HT-29 (cell line): ENCODE data around the gene ARHGAP25. TPM values are rescaled to one million over a fixed set of nuclear protein-coding genes. Genes with fewer than 3 reads are reported as not detected.

ENCODE experiments used
- DNase-seq: peaks from one replicate; pipeline ENCODE4 v3.0.0-alpha.2; 2015; ENCODE audit warnings: low spot score
- total RNA-seq: library from RNA; depleted of rRNA; stranded (reverse); fragments of >200 nt; shearing (Covaris generic); gene quantifications from 2 replicates; pipeline ENCODE4 v1.2.3, GENCODE V29; 2014

Gene ARHGAP25
- total RNA-seq, 1 experiment from 2014 or later, result not detected

GRCh38 chr2:68717305-68717661 is 17.3 kb upstream of the ARHGAP25 start:
- no peak for DNase-seq

GRCh38 chr2:68719912-68720311 is 14.7 kb upstream of the ARHGAP25 start:
- no peak for DNase-seq

GRCh38 chr2:68720665-68721064 is 13.9 kb upstream of the ARHGAP25 start:
- no peak for DNase-seq

GRCh38 chr2:68721482-68722101 is 13.0 kb upstream of the ARHGAP25 start:
- peak; percentile 7 for DNase-seq

- DNase-seq, result no peak
These were observed 11.9 kb upstream of the ARHGAP25 start for GRCh38 chr2:68722712-68723111.

GRCh38 chr2:68723181-68723580 is 11.4 kb upstream of the ARHGAP25 start:
- no peak for DNase-seq

GRCh38 chr2:68726100-68726499 is 8.5 kb upstream of the ARHGAP25 start:
- no peak for DNase-seq

- no peak for DNase-seq
These were observed 7.8 kb upstream of the ARHGAP25 start for GRCh38 chr2:68726608-68727367.

- DNase-seq, result no peak
These were observed 6.8 kb upstream of the ARHGAP25 start for GRCh38 chr2:68727683-68728375.

- no peak for DNase-seq
These were observed 3.8 kb upstream of the ARHGAP25 start for GRCh38 chr2:68730828-68731227.

GRCh38 chr2:68732036-68732932 is 2.3 kb upstream of the ARHGAP25 start:
- DNase-seq, result no peak

- DNase-seq, result no peak
These were observed 1.2 kb upstream of the ARHGAP25 start for GRCh38 chr2:68733365-68733764.

- DNase-seq, result no peak
These were observed 435 bp upstream of the ARHGAP25 start for GRCh38 chr2:68734176-68734575.

- no peak for DNase-seq
These were observed 1.5 kb downstream of the ARHGAP25 start for GRCh38 chr2:68736086-68736485.

- DNase-seq, result no peak
These were observed 3.1 kb downstream of the ARHGAP25 start for GRCh38 chr2:68737711-68738110.

GRCh38 chr2:68738906-68739594 is 4.4 kb downstream of the ARHGAP25 start:
- no peak for DNase-seq

GRCh38 chr2:68739595-68740399 is 5.2 kb downstream of the ARHGAP25 start:
- no peak for DNase-seq

GRCh38 chr2:68740400-68740914 is 5.8 kb downstream of the ARHGAP25 start:
- no peak for DNase-seq

GRCh38 chr2:68741238-68741637 is 6.6 kb downstream of the ARHGAP25 start:
- DNase-seq, result no peak

GRCh38 chr2:68741805-68742306 is 7.2 kb downstream of the ARHGAP25 start:
- DNase-seq, result no peak
